Psoas muscle (tissue), 8 donors: Measurements from ENCODE around the gene KLC3. TPM values are rescaled to one million over a fixed set of nuclear protein-coding genes. Genes with fewer than 3 reads are reported as not detected.

Experiments
- ATAC-seq, 4 donors: fragments of 200-7000 bp; cut with Tn5 transposase; one replicate each; pipeline ENCODE4 v1.9.1; 2020; ENCODE audit warnings: moderate library complexity in 3 of 4, mild to moderate bottlenecking in 2 of 4
- DNase-seq, 2 donors: peaks; one replicate each; pipeline ENCODE4 v3.0.0-alpha.2; 2020
- H3K27ac ChIP-seq: fragments of 200-600 bp; one replicate; pipeline ENCODE4 v1.8.0; 2022
- H3K27me3 ChIP-seq, 3 donors: fragments of 200-600 bp in 1 of 3; one replicate each; pipeline versions ENCODE4 v1.6.1 to v1.8.0; 2013 to 2022; ENCODE audit warnings: low read length in 2 of 3, mild to moderate bottlenecking in 2 of 3, moderate library complexity in 1 of 3; ENCODE audit not compliant: insufficient read depth in 3 of 3
- H3K36me3 ChIP-seq, 2 donors: fragments of 200-600 bp in 1 of 2; one replicate each; pipeline versions ENCODE4 v1.6.1 to v1.8.0; 2013 to 2022; ENCODE audit warnings: low read depth in 1 of 2, mild to moderate bottlenecking in 1 of 2, moderate library complexity in 1 of 2; ENCODE audit not compliant: insufficient read depth in 1 of 2
- H3K4me1 ChIP-seq: fragments of 200-600 bp; one replicate; pipeline ENCODE4 v1.8.0; 2022
- H3K4me3 ChIP-seq: fragments of 200-600 bp; one replicate; pipeline ENCODE4 v1.8.0; 2022; ENCODE audit warnings: mild to moderate bottlenecking
- H3K9me3 ChIP-seq: fragments of 200-600 bp; one replicate; pipeline ENCODE4 v1.8.0; 2022
- WGBS, 3 donors: extraction: QIAGEN DNeasy Blood & Tissue Kit; methylation state at CpG; one replicate each; pipeline versions ENCODE4 v1.1.6 to v1.1.7; 2013; 5-methylcytosine and 5-hydroxymethylcytosine counted together
- intact Hi-C, 2 donors: fragments of 100-400 bp; cut with DNase I; formaldehyde crosslinking; loops; one replicate each; pipeline versions ENCODE4 v1.11.0 to v1.14.2; 2022
- polyA plus RNA-seq, 3 donors: library from polyadenylated mRNA; stranded (reverse); fragments of 200-250 nt; gene quantifications; one replicate each; pipeline ENCODE4 v1.2.3, GENCODE V29; 2013
- total RNA-seq, 4 donors: library from RNA; stranded (reverse); fragmentation: NEBNext Ultra II Directional in 2 of 4; extraction: Animal tissue kit (Norgen Biotek cat#: 25700) in 2 of 4; gene quantifications; one replicate each; pipeline versions ENCODE4 v1.2.1 to v1.2.4, GENCODE V29; 2021 to 2023
- TF ChIP-seq, protein P1 (sequence below): fragments of 200-600 bp; IDR thresholded peaks from one replicate; pipeline ENCODE4 v1.8.0; 2022; ENCODE audit warnings: antibody characterized with exemption
- donor health status: healthy with polysubstance abuse.
- donor health status: DM: no; HTN: no; CAD: no; lungs with moderate emphysema.
- donor health status: Bipolar disorder and iron deficiency.
- donor health status: healthy.
- donor health status: DM: yes; HTN: yes; CAD: no.
- donor health status: DM: no; HTN: no; CAD: no.
- donor health status: DM: no; HTN: no; CAD: no.
- donor health status: DM: yes; HTN: yes; CAD: no.

KLC3 gene
- total and polyA plus RNA-seq, 7 donors: 0.03 to 0.27 (median 0.08) TPM; not detected in 3

- TF ChIP-seq, protein P1, sequence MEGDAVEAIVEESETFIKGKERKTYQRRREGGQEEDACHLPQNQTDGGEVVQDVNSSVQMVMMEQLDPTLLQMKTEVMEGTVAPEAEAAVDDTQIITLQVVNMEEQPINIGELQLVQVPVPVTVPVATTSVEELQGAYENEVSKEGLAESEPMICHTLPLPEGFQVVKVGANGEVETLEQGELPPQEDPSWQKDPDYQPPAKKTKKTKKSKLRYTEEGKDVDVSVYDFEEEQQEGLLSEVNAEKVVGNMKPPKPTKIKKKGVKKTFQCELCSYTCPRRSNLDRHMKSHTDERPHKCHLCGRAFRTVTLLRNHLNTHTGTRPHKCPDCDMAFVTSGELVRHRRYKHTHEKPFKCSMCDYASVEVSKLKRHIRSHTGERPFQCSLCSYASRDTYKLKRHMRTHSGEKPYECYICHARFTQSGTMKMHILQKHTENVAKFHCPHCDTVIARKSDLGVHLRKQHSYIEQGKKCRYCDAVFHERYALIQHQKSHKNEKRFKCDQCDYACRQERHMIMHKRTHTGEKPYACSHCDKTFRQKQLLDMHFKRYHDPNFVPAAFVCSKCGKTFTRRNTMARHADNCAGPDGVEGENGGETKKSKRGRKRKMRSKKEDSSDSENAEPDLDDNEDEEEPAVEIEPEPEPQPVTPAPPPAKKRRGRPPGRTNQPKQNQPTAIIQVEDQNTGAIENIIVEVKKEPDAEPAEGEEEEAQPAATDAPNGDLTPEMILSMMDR: no peak
- DNase-seq: no peak
- no peaks in the 10 kb centered on the region for H3K9me3 ChIP-seq
- 91 to 96% (median 93%) methylated on average over 11 of the region's 11 CpGs for WGBS, 3 donors
- no peaks in the 10 kb centered on the region for H3K4me1 ChIP-seq
- intact Hi-C loops: no loop called here
- no peak for ATAC-seq
- no peak overlapping the region for H3K4me3 ChIP-seq
- H3K27me3 ChIP-seq: no peaks in the 10 kb centered on the region
- no peak overlapping the region for H3K27ac ChIP-seq
- H3K36me3 ChIP-seq: peaks cover 2 to 51% of the 10 kb centered on the region in 2 donors
These were observed 13.8 kb downstream of the KLC3 start for GRCh38 chr19:45354241-45354842.

DNA sequence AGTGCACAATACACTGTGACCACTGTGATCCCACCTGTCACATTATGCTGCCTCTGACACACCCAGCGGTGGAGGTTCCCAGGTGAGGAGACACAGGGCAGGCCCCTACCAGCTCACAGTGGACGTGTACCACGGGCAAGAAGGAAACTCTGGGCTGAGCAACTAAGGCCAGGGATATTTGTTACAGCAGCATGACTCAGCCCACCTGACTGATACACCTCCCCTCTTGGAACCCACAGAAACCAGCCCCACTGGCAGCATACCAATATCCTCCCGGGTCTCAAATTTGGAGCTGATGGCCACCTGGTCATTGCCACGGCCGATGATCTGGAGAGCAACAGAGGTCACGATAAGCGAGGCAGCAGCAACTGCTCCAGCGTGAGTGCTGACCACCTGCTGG is 14.9 kb downstream of the KLC3 start:
- 89 to 91% (median 91%) methylated on average over 9 of the region's 9 CpGs for WGBS, 3 donors
- ATAC-seq (no peak), DNase-seq (no peak)
- intact Hi-C loops: no loop called here
- H3K9me3 ChIP-seq: no peaks in the 10 kb centered on the region
- peaks cover 2 to 51% of the 10 kb centered on the region in 2 donors for H3K36me3 ChIP-seq
- no peaks in the 10 kb centered on the region for H3K4me1 ChIP-seq
- TF ChIP-seq, protein P1: no peak
- H3K27ac ChIP-seq: no peak overlapping the region
- no peak overlapping the region for H3K4me3 ChIP-seq
- no peaks in the 10 kb centered on the region for H3K27me3 ChIP-seq

DNA sequence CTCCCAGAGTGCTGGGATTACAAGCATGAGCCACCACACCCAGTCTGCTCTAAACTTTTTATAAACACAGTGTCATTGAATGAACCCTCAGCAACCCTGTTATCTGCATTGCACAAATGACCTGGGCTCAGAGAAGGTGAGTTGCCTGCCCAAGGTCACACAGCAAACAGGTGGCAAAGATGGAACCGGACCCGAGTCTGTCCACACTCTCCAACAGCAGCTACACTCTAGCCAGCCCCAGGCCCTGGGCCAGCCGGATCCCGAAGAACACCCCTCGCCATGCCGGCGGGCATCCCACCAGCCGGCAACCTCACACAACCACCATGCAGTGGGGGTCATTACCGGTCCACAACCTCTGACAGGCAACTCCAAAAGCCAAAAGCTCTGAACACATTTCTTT is 15.4 kb downstream of the KLC3 start:
- intact Hi-C loops: no loop called here
- TF ChIP-seq, protein P1: no peak
- 94 to 96% (median 96%) methylated on average over 9 of the region's 9 CpGs for WGBS, 3 donors
- DNase-seq (no peak), ATAC-seq (no peak)
- no peaks in the 10 kb centered on the region for H3K4me1 ChIP-seq
- no peak overlapping the region for H3K27ac ChIP-seq
- H3K36me3 ChIP-seq: peaks cover 2 to 53% of the 10 kb centered on the region in 2 donors
- H3K9me3 ChIP-seq: no peaks in the 10 kb centered on the region
- no peaks in the 10 kb centered on the region for H3K27me3 ChIP-seq
- no peak overlapping the region for H3K4me3 ChIP-seq

DNA sequence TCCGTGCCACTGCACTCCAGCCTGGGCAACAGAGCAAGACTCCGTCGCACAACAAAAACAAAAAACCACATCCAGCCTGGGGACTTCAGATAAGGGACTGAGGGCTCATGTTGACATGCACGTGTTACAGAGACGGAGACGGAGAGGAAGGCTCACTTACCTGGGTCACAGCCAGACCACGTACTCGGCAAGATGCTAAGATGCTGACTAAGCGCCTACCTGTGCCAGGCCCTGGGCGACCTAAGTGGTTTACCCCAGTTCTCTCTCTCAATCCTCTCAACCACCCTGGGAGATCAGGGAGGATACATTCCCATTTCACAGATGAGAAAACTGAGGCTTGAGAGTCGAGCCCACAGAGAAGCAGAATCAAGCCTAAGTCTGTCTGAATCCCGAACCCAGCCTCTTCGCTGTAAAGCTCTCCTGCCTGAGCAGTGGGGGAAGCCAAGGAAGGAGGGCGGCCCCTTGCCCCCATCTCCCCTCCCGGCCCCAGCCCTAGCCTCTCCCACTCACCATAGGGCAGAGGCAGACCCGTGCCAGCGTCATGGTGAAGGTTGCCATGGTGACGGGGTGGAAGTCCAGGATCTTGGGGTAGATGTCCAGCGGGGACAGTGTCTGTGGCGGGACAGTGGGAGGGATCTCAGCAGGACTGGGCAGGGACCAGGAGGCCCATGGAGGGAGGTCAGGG is 16.4 kb downstream of the KLC3 start:
- TF ChIP-seq, protein P1: no peak
- intact Hi-C loops: no loop called here
- Histone ChIP-seq H3K27ac (no peak overlapping the region), H3K36me3 (peaks cover 0 to 55% of the 10 kb centered on the region in 2 donors), H3K4me3 (no peak overlapping the region), H3K27me3 (no peaks in the 10 kb centered on the region), H3K9me3 (no peaks in the 10 kb centered on the region), H3K4me1 (no peaks in the 10 kb centered on the region)
- 88 to 92% (median 90%) methylated on average over 20 of the region's 20 CpGs for WGBS, 3 donors
- no peak for DNase-seq
- no peak for ATAC-seq

GRCh38 chr19:45357445-45357783 is 16.9 kb downstream of the KLC3 start:
- WGBS, 3 donors: 89 to 93% (median 91%) methylated on average over 11 of the region's 11 CpGs
- no peaks in the 10 kb centered on the region for H3K27me3 ChIP-seq
- no peak for DNase-seq

More at GRCh38 chr19:45357445-45357783, 16.9 kb downstream of the KLC3 start:
- Histone ChIP-seq H3K4me3 (no peak overlapping the region), H3K27ac (no peak overlapping the region), H3K36me3 (peaks cover 0 to 55% of the 10 kb centered on the region in 2 donors), H3K9me3 (no peaks in the 10 kb centered on the region), H3K4me1 (no peaks in the 10 kb centered on the region)
- no peak for ATAC-seq
- TF ChIP-seq, protein P1: no peak
- intact Hi-C loops: no loop called here
